Esophagus muscularis mucosa (tissue), 4 donors: Measurements from ENCODE around the gene NACA2.

Experiments
- EP300 ChIP-seq: sonication (generic); formaldehyde crosslinking; IDR thresholded peaks from one replicate; pipeline ENCODE4 v1.6.1; 2017; ENCODE audit warnings: antibody characterized with exemption
- POLR2A ChIP-seq: fragments of 450-650 bp; IDR thresholded peaks from one replicate; pipeline ENCODE4 v1.6.1; 2017; ENCODE audit warnings: antibody characterized with exemption, moderate library complexity, mild to moderate bottlenecking, low read depth
- POLR2AphosphoS5 ChIP-seq, 2 donors: sonication (generic); formaldehyde crosslinking; IDR thresholded peaks; one replicate each; pipeline ENCODE4 v1.6.1; 2017; ENCODE audit warnings: antibody characterized with exemption in 2 of 2
- TF ChIP-seq, protein P1 (sequence below), 3 experiments: fragments of 200-600 bp in 2 of 3; fragments of 450-650 bp in 1 of 3; sonication (generic) in 2 of 3; IDR thresholded peaks; one replicate each; pipeline ENCODE4 v1.5.1; 2017 to 2019; ENCODE audit warnings: antibody characterized with exemption in 3 of 3, mild to moderate bottlenecking in 2 of 3, moderate library complexity in 1 of 3

DNA sequence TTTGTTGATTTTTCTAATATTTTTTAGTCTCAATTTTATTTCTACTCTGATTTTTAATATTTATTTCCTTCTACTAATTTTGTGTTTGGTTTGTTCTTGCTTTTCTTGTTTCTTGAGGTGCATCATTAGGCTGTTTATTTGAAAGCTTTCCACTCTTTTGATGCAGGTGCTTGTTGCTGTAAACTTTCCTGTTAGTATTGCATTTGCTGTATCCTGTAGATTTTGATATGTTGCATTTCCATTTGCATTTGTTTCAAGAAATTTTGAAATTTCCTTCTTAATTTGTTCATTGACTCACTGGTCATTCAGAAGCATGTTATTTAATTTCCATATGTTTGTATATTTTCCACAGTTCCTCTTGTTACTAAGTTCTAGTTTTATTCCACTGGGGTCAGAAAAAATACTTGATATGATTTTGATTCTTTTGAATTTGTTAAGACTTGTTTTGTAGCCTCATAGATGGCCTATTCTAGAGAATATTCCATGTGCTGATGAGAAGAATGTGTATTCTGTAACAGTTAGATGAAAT lies 43.1 kb upstream of the NACA2 start:
- TF ChIP-seq, protein P1, sequence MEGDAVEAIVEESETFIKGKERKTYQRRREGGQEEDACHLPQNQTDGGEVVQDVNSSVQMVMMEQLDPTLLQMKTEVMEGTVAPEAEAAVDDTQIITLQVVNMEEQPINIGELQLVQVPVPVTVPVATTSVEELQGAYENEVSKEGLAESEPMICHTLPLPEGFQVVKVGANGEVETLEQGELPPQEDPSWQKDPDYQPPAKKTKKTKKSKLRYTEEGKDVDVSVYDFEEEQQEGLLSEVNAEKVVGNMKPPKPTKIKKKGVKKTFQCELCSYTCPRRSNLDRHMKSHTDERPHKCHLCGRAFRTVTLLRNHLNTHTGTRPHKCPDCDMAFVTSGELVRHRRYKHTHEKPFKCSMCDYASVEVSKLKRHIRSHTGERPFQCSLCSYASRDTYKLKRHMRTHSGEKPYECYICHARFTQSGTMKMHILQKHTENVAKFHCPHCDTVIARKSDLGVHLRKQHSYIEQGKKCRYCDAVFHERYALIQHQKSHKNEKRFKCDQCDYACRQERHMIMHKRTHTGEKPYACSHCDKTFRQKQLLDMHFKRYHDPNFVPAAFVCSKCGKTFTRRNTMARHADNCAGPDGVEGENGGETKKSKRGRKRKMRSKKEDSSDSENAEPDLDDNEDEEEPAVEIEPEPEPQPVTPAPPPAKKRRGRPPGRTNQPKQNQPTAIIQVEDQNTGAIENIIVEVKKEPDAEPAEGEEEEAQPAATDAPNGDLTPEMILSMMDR (IDR thresholded peaks at IDR 0.05) = no peak
- TF ChIP-seq POLR2A (no peak), EP300 (no peak), POLR2AphosphoS5 (IDR thresholded peaks at IDR 0.05) (no peak)
